Cardiac muscle cell (in vitro differentiated cells and primary cell): ENCODE results near the gene LCA5. TPM values are rescaled to one million over a fixed set of nuclear protein-coding genes. Genes with fewer than 3 reads are reported as not detected.

ENCODE experiments used
- DNase-seq, 2 donors: peaks; one replicate each; pipeline versions ENCODE4 v3.0.0 to v3.0.0-alpha.2; 2010 to 2017; ENCODE audit warnings: low read depth in 1 of 2, low spot score in 1 of 2
- H3K27ac ChIP-seq: fragments of 200-600 bp; sonication (generic); 2 replicates; pipeline ENCODE4 v1.5.1; 2016
- H3K27me3 ChIP-seq: fragments of 200-600 bp; sonication (generic); 2 replicates; pipeline ENCODE4 v1.6.0; 2016; ENCODE audit warnings: control low read depth
- H3K36me3 ChIP-seq: fragments of 200-600 bp; sonication (generic); 2 replicates; pipeline ENCODE4 v1.5.1; 2016; ENCODE audit warnings: control low read depth
- H3K4me1 ChIP-seq: fragments of 200-600 bp; sonication (generic); 2 replicates; pipeline ENCODE4 v1.8.1; 2017; ENCODE audit warnings: low read depth, mild to moderate bottlenecking, mixed run types
- H3K4me3 ChIP-seq: fragments of 200-600 bp; sonication (generic); 2 replicates; pipeline ENCODE4 v1.5.1; 2016; ENCODE audit warnings: mild to moderate bottlenecking
- H3K9me3 ChIP-seq: fragments of 200-600 bp; sonication (generic); 2 replicates; pipeline ENCODE4 v1.5.1; 2017; ENCODE audit warnings: low read depth, mild to moderate bottlenecking, control low read depth
- polyA plus RNA-seq: library from polyadenylated mRNA; unstranded; fragments of >200 nt; fragmentation: Nextera tagmentation; extraction: Ambion mirVana; gene quantifications from 2 replicates; pipeline ENCODE4 v1.2.1, GENCODE V29; 2016
- total RNA-seq: library from RNA; depleted of rRNA; stranded (reverse); fragments of >200 nt; gene quantifications from 2 replicates; pipeline ENCODE4 v1.2.3, GENCODE V29; 2016
- TF ChIP-seq, protein P1 (sequence below): IDR thresholded peaks from 2 replicates; pipeline ENCODE4 v1.5.1; 2012; ENCODE audit warnings: low read depth, mild to moderate bottlenecking, low read length

Gene LCA5
- total and polyA plus RNA-seq, 2 experiments from 2014 or later: 4.3 to 5.9 TPM

- TF ChIP-seq, protein P1, sequence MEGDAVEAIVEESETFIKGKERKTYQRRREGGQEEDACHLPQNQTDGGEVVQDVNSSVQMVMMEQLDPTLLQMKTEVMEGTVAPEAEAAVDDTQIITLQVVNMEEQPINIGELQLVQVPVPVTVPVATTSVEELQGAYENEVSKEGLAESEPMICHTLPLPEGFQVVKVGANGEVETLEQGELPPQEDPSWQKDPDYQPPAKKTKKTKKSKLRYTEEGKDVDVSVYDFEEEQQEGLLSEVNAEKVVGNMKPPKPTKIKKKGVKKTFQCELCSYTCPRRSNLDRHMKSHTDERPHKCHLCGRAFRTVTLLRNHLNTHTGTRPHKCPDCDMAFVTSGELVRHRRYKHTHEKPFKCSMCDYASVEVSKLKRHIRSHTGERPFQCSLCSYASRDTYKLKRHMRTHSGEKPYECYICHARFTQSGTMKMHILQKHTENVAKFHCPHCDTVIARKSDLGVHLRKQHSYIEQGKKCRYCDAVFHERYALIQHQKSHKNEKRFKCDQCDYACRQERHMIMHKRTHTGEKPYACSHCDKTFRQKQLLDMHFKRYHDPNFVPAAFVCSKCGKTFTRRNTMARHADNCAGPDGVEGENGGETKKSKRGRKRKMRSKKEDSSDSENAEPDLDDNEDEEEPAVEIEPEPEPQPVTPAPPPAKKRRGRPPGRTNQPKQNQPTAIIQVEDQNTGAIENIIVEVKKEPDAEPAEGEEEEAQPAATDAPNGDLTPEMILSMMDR: no peak
- H3K4me1 ChIP-seq: no peaks in the 10 kb centered on the region
- DNase-seq: no peak
Observed at GRCh38 chr6:79506251-79506650, 31.0 kb downstream of the LCA5 start.

DNA sequence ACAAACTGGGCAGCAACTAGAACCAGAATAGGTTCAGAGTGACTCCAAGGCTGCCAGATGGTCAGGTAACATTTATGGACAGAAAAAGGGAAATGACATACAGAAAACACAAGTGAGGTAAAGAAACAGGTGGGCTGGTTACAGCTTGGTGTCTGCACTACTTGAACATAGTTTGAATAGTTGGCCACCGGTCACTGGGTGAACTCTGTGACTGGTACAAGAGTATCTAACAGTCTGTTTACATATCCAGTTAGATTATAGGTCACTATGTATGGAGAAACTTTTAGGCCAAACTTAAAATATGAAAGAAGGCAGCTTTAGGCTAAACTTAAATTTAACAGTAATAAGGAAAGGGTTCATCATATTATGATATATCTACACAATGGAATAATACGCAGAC, 32.9 kb downstream of the LCA5 start:
- H3K27me3 ChIP-seq: no peaks in the 10 kb centered on the region
- no peaks in the 10 kb centered on the region for H3K9me3 ChIP-seq
- no peak overlapping the region for H3K4me3 ChIP-seq
- H3K27ac ChIP-seq: no peak overlapping the region
- TF ChIP-seq, protein P1: no peak
- H3K4me1 ChIP-seq: no peaks in the 10 kb centered on the region
- DNase-seq: no peak
- H3K36me3 ChIP-seq: peaks cover 2% of the 10 kb centered on the region

More at GRCh38 chr6:79506251-79506650, 31.0 kb downstream of the LCA5 start:
- H3K36me3 ChIP-seq: peaks cover 2% of the 10 kb centered on the region
- H3K9me3 ChIP-seq: no peaks in the 10 kb centered on the region
- H3K27ac ChIP-seq: no peak overlapping the region
- no peaks in the 10 kb centered on the region for H3K27me3 ChIP-seq
- H3K4me3 ChIP-seq: no peak overlapping the region

GRCh38 chr6:79498842-79499241, 38.4 kb downstream of the LCA5 start:
- Histone ChIP-seq H3K4me3 (no peak overlapping the region), H3K4me1 (no peaks in the 10 kb centered on the region), H3K27ac (no peak overlapping the region), H3K9me3 (no peaks in the 10 kb centered on the region), H3K36me3 (no peaks in the 10 kb centered on the region), H3K27me3 (no peaks in the 10 kb centered on the region)
- TF ChIP-seq, protein P1: no peak
- no peak for DNase-seq

DNA sequence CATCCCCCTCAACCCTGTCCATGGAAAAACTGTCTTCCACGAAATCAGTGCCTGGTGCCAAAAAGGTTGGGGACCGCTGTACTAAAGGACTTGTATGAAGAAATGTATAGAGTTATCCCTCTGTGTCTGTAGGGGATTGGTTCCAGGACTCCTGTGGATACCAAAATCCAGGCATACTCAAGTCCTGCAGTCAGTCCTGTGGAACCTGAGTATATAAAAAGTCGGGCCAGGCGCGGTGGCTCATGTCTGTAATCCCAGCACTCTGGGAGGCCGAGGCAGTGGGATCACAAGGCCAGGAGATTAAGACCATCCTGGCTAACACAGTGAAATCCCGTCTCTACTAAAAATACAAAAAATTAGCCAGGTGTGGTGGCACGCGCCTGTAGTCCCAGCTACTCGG, 42.0 kb downstream of the LCA5 start:
- H3K36me3 ChIP-seq: no peaks in the 10 kb centered on the region
- no peak for DNase-seq
- no peaks in the 10 kb centered on the region for H3K9me3 ChIP-seq
- no peaks in the 10 kb centered on the region for H3K27me3 ChIP-seq
- no peaks in the 10 kb centered on the region for H3K4me1 ChIP-seq
- H3K4me3 ChIP-seq: no peak overlapping the region
- TF ChIP-seq, protein P1: no peak
- no peak overlapping the region for H3K27ac ChIP-seq

DNA sequence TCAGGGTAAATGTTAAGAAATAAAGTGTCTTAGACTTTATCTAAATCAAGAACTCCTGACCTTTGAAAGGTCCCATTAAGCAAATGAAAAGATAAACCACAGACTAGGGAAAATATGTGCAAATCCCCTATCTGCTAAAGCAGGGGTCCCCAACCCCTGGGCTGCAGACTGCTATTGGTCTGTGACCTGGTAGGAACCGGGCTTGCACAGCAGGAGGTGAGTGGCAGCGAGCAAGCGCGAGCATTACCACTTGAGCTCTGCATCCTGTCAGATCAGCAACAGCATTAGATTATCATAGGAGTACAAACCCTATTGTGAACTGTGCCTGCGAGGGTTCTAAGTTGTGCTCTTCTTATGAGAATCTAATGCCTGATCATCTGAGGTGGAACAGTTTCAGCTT, 42.4 kb downstream of the LCA5 start:
- peak in 1 of 2 donors; percentile 46 for DNase-seq
- Histone ChIP-seq H3K9me3 (no peaks in the 10 kb centered on the region), H3K27ac (no peak overlapping the region), H3K4me3 (no peak overlapping the region), H3K4me1 (no peaks in the 10 kb centered on the region), H3K27me3 (no peaks in the 10 kb centered on the region), H3K36me3 (no peaks in the 10 kb centered on the region)
- TF ChIP-seq, protein P1: no peak

- Histone ChIP-seq H3K27me3 (no peaks in the 10 kb centered on the region), H3K36me3 (no peaks in the 10 kb centered on the region), H3K27ac (no peak overlapping the region), H3K4me1 (peaks cover 5% of the 10 kb centered on the region), H3K4me3 (no peak overlapping the region), H3K9me3 (no peaks in the 10 kb centered on the region)
- no peak for DNase-seq
- TF ChIP-seq, protein P1: no peak
Observed at GRCh38 chr6:79470728-79471127, 66.5 kb downstream of the LCA5 start.
